ENCODE data around the gene ARHGAP4.

Gene ARHGAP4

GRCh38 chrX:153927672-153927921 lies 1.5 kb upstream of the ARHGAP4 start:
- H3K27me3 Mint-ChIP-seq: no peaks in the 10 kb centered on the region
- H3K9me3 Mint-ChIP-seq: no peaks in the 10 kb centered on the region
- peak overlapping the region; percentile 86 to 90 for H3K4me3 Mint-ChIP-seq
- H3K27ac Mint-ChIP-seq: peak overlapping the region; percentile 95 to 99
- DNase-seq (no peak), ATAC-seq (peak; percentile 0)
- peaks cover 63% of the 10 kb centered on the region for H3K4me1 Mint-ChIP-seq

GRCh38 chrX:153926858-153927671 lies 1.0 kb upstream of the ARHGAP4 start:
- DNase-seq (peak; percentile 47 to 86), ATAC-seq (peak; percentile 71)
- H3K4me1 Mint-ChIP-seq: peaks cover 63% of the 10 kb centered on the region
- peak overlapping the region; percentile 95 to 99 for H3K27ac Mint-ChIP-seq
- H3K4me3 Mint-ChIP-seq: peak overlapping the region; percentile 86 to 90
- H3K9me3 Mint-ChIP-seq: no peaks in the 10 kb centered on the region
- H3K27me3 Mint-ChIP-seq: no peaks in the 10 kb centered on the region

- Mint-ChIP-seq H3K4me3 (peak overlapping the region; percentile 86 to 90), H3K27me3 (no peaks in the 10 kb centered on the region), H3K9me3 (no peaks in the 10 kb centered on the region), H3K4me1 (peaks cover 63% of the 10 kb centered on the region), H3K27ac (peak overlapping the region; percentile 95 to 99)
- no peak for DNase-seq
- peak; percentile 47 for ATAC-seq
Observed at GRCh38 chrX:153926552-153926857, 441 bp upstream of the ARHGAP4 start.

- H3K9me3 Mint-ChIP-seq: no peaks in the 10 kb centered on the region
- no peaks in the 10 kb centered on the region for H3K27me3 Mint-ChIP-seq
- peak overlapping the region; percentile 81 to 96 for H3K27ac Mint-ChIP-seq
- no peak for ATAC-seq
- peak overlapping the region; percentile 89 to 95 for H3K4me3 Mint-ChIP-seq
- no peak for DNase-seq
- H3K4me1 Mint-ChIP-seq: peaks cover 60% of the 10 kb centered on the region
Observed at GRCh38 chrX:153925387-153925738, 701 bp downstream of the ARHGAP4 start.

GRCh38 chrX:153924149-153924861 lies 1.8 kb downstream of the ARHGAP4 start:
- H3K27me3 Mint-ChIP-seq: no peaks in the 10 kb centered on the region
- H3K4me1 Mint-ChIP-seq: peaks cover 55% of the 10 kb centered on the region
- peak in 1 of 2 donors; percentile 62 for DNase-seq
- H3K4me3 Mint-ChIP-seq: peak overlapping the region; percentile 89 to 95
- no peaks in the 10 kb centered on the region for H3K9me3 Mint-ChIP-seq
- peak overlapping the region; percentile 96 to 97 for H3K27ac Mint-ChIP-seq
- peak; percentile 1 for ATAC-seq

GRCh38 chrX:153922932-153923857 lies 2.9 kb downstream of the ARHGAP4 start:
- H3K4me3 Mint-ChIP-seq: peak overlapping the region; percentile 89 to 95
- peak overlapping the region; percentile 96 to 97 for H3K27ac Mint-ChIP-seq
- no peak for DNase-seq
- H3K9me3 Mint-ChIP-seq: no peaks in the 10 kb centered on the region
- H3K27me3 Mint-ChIP-seq: no peaks in the 10 kb centered on the region
- peaks cover 44% of the 10 kb centered on the region for H3K4me1 Mint-ChIP-seq
- no peak for ATAC-seq

GRCh38 chrX:153921511-153922446 lies 4.3 kb downstream of the ARHGAP4 start:
- Mint-ChIP-seq H3K27me3 (no peaks in the 10 kb centered on the region), H3K4me1 (peaks cover 44% of the 10 kb centered on the region), H3K27ac (no peak overlapping the region), H3K9me3 (no peaks in the 10 kb centered on the region), H3K4me3 (peak overlapping the region; percentile 89 to 95)
- ATAC-seq (no peak), DNase-seq (no peak)

- DNase-seq (no peak), ATAC-seq (no peak)
- H3K27me3 Mint-ChIP-seq: no peaks in the 10 kb centered on the region
- no peaks in the 10 kb centered on the region for H3K9me3 Mint-ChIP-seq
- peaks cover 49% of the 10 kb centered on the region for H3K4me1 Mint-ChIP-seq
- no peak overlapping the region for H3K27ac Mint-ChIP-seq
- peak overlapping the region in 1 of 2 donors; percentile 29 for H3K4me3 Mint-ChIP-seq
Observed at GRCh38 chrX:153921070-153921469, 5.0 kb downstream of the ARHGAP4 start.

- ATAC-seq (no peak), DNase-seq (no peak)
- Mint-ChIP-seq H3K9me3 (no peaks in the 10 kb centered on the region), H3K4me3 (no peak overlapping the region), H3K27me3 (no peaks in the 10 kb centered on the region), H3K4me1 (peaks cover 52% of the 10 kb centered on the region), H3K27ac (no peak overlapping the region)
Observed at GRCh38 chrX:153920546-153920945, 5.5 kb downstream of the ARHGAP4 start.

- Mint-ChIP-seq H3K27ac (no peak overlapping the region), H3K27me3 (no peaks in the 10 kb centered on the region), H3K4me3 (no peak overlapping the region), H3K9me3 (no peaks in the 10 kb centered on the region), H3K4me1 (peaks cover 47% of the 10 kb centered on the region)
- DNase-seq (no peak), ATAC-seq (no peak)
Observed at GRCh38 chrX:153919281-153919680, 6.8 kb downstream of the ARHGAP4 start.

GRCh38 chrX:153917869-153918268 lies 8.2 kb downstream of the ARHGAP4 start:
- no peak for DNase-seq

GRCh38 chrX:153913701-153914100 lies 12.4 kb downstream of the ARHGAP4 start:
- Mint-ChIP-seq H3K27me3 (no peaks in the 10 kb centered on the region), H3K9me3 (no peaks in the 10 kb centered on the region), H3K27ac (no peak overlapping the region), H3K4me1 (peaks cover 20% of the 10 kb centered on the region), H3K4me3 (no peak overlapping the region)
- no peak for ATAC-seq
- no peak for DNase-seq

More at GRCh38 chrX:153917869-153918268, 8.2 kb downstream of the ARHGAP4 start:
- Mint-ChIP-seq H3K4me3 (no peak overlapping the region), H3K27me3 (no peaks in the 10 kb centered on the region), H3K4me1 (peaks cover 33% of the 10 kb centered on the region), H3K9me3 (no peaks in the 10 kb centered on the region), H3K27ac (peak overlapping the region in 1 of 2 donors; percentile 19)
- ATAC-seq: no peak

- Mint-ChIP-seq H3K4me1 (peaks cover 20% of the 10 kb centered on the region), H3K9me3 (no peaks in the 10 kb centered on the region), H3K27me3 (no peaks in the 10 kb centered on the region), H3K27ac (no peak overlapping the region), H3K4me3 (no peak overlapping the region)
- DNase-seq (no peak), ATAC-seq (no peak)
Observed at GRCh38 chrX:153913211-153913610, 12.9 kb downstream of the ARHGAP4 start.

GRCh38 chrX:153911798-153912197 lies 14.3 kb downstream of the ARHGAP4 start:
- peaks cover 25% of the 10 kb centered on the region for H3K4me1 Mint-ChIP-seq
- H3K9me3 Mint-ChIP-seq: no peaks in the 10 kb centered on the region
- no peak for DNase-seq
- no peaks in the 10 kb centered on the region for H3K27me3 Mint-ChIP-seq
- no peak for ATAC-seq
- H3K27ac Mint-ChIP-seq: peak overlapping the region; percentile 55 to 64
- no peak overlapping the region for H3K4me3 Mint-ChIP-seq

GRCh38 chrX:153910446-153910845 lies 15.6 kb downstream of the ARHGAP4 start:
- no peak overlapping the region for H3K4me3 Mint-ChIP-seq
- no peak overlapping the region for H3K27ac Mint-ChIP-seq
- H3K27me3 Mint-ChIP-seq: no peaks in the 10 kb centered on the region
- ATAC-seq: no peak
- no peak for DNase-seq
- H3K9me3 Mint-ChIP-seq: no peaks in the 10 kb centered on the region
- peaks cover 31% of the 10 kb centered on the region for H3K4me1 Mint-ChIP-seq
